ENCODE data around the gene MFF. TPM values are rescaled to one million over a fixed set of nuclear protein-coding genes. Genes with fewer than 3 reads are reported as not detected.

The MFF gene
- total RNA-seq = 83.4 and 84.9 TPM in 2 replicates

GRCh38 chr2:227324995-227325838 is at the start of gene MFF:
MFF (plus strand) TSS chr2:227325251; CDS start chr2:227330666, 5,415 bp downstream.

DNA sequence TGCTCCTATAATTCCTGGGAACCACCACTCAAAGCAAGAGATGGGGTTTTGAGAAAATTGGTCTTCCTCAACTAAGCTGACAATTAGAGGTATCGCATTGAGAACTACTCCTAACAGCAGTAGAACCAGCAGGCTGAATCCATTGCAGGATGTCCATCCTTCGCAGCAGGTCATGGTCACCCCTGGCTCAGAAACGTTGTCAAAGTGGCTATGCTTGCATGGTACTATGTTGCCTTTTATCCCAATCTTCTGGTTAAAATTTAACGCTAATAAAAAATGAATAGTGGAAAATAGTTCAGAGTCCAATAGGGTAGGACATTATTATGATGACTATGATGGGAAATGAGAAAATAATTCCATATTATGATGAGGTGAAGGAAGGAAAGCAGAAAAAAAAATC is 54.0 kb downstream of the MFF start, which contains the start of gene TM4SF20:
TSS of gene TM4SF20 (minus strand) at position 212 of the 400 bp plus-strand sequence. CDS start at position 174, 38 bp downstream.

DNA sequence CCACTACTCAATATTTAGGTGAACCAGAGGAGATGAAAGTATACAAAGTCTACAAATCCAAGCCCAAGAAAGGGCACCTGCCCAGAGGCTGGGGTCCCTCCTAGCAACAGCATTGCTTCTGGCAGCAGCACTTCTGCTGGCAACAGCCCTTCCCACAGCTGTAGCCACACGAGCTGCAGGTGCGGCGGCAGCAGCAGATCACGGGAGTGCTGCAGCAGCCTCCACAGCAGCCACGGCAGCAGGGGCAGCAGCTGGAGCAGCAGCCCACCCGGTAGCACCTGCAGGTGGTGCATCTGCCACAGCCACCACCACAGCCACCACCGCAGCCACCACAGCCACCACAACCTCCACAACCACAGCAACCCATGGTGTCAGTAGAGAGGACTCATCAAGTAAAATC is 62.5 kb downstream of the MFF start, which contains the start of gene SCYGR1:
TSS of gene SCYGR1 (minus strand) at position 367 of the 400 bp plus-strand sequence. CDS start at position 367, 0 bp downstream.

Other genes starting within 250 kb of the MFF start
- gene COL4A4, start 161.0 kb upstream of the MFF start, total RNA-seq = under 0.01 and 0.43 TPM in 2 replicates
- gene COL4A3, start 160.6 kb upstream of the MFF start, total RNA-seq = 0.07 TPM in 1 of 2 replicates, not detected in the other
- not detected in 2 replicates for gene TM4SF20, start 54.1 kb downstream of the MFF start, total RNA-seq
- not detected in 2 replicates for gene SCYGR1, start 62.7 kb downstream of the MFF start, total RNA-seq
- gene AGFG1, start 146.9 kb downstream of the MFF start, total RNA-seq = 83.4 and 135 TPM in 2 replicates